OCI-LY3 (cell line): ENCODE results near the gene CARM1.

ENCODE experiments used
- EZH2phosphoT487 ChIP-seq: fragments of 200-600 bp; shearing (Covaris generic); IDR thresholded peaks from 2 replicates; pipeline ENCODE4 v1.6.1; 2018; ENCODE audit warnings: antibody characterized with exemption, mixed run types, low read depth
- TF ChIP-seq, protein P1 (sequence below): fragments of 200-600, 300-600 bp; sonication (generic); IDR thresholded peaks from 2 replicates; pipeline ENCODE4 v1.5.1; 2014; ENCODE audit warnings: antibody characterized with exemption, low read length, low read depth

DNA sequence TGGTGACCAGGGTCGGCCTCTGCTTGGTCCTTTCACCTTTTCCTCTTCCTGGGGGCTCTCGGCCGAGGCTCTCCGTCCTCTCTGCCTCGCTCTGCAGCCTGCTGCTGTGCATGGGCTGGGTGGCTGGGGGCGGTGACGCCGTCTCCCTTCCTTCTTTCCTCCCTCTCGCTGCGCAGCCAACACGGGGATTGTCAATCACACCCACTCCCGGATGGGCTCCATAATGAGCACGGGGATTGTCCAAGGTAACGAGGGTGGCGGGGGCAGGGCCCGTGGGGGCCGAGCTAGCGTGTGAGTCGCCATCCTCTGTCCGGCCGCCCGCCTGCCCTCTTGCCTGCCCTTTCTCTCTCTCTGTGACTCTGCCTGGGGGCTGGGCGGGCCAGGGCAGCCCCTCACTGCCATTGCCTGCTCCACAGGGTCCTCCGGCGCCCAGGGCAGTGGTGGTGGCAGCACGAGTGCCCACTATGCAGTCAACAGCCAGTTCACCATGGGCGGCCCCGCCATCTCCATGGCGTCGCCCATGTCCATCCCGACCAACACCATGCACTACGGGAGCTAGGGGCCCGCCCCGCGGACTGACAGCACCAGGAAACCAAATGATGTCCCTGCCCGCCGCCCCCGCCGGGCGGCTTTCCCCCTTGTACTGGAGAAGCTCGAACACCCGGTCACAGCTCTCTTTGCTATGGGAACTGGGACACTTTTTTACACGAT lies 50.0 kb downstream of the CARM1 start:
- TF ChIP-seq, protein P1, sequence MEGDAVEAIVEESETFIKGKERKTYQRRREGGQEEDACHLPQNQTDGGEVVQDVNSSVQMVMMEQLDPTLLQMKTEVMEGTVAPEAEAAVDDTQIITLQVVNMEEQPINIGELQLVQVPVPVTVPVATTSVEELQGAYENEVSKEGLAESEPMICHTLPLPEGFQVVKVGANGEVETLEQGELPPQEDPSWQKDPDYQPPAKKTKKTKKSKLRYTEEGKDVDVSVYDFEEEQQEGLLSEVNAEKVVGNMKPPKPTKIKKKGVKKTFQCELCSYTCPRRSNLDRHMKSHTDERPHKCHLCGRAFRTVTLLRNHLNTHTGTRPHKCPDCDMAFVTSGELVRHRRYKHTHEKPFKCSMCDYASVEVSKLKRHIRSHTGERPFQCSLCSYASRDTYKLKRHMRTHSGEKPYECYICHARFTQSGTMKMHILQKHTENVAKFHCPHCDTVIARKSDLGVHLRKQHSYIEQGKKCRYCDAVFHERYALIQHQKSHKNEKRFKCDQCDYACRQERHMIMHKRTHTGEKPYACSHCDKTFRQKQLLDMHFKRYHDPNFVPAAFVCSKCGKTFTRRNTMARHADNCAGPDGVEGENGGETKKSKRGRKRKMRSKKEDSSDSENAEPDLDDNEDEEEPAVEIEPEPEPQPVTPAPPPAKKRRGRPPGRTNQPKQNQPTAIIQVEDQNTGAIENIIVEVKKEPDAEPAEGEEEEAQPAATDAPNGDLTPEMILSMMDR = no peak
- TF ChIP-seq EZH2phosphoT487 = no peak
